Measurements from ENCODE around the gene PYY. TPM values are rescaled to one million over a fixed set of nuclear protein-coding genes. Genes with fewer than 3 reads are reported as not detected.

The PYY gene
- polyA plus RNA-seq, 1 donor from 2014 or later, result not detected

GRCh38 chr17:43932923-43933322 is 20.8 kb downstream of the PYY start:
- Histone ChIP-seq H3K9ac (ENCODE audit: low read length) (no peak overlapping the region), H3F3A (ENCODE audit: insufficient read depth, low read length, poor library complexity, severe bottlenecking) (no peaks in the 10 kb centered on the region), H3K79me2 (replicated peaks; ENCODE audit: insufficient read depth, low read length) (no peaks in the 10 kb centered on the region), H3K36me3 (ENCODE audit: insufficient read depth, low read length) (no peaks in the 10 kb centered on the region), H3K27me3 (ENCODE audit: insufficient read depth, low read depth, low read length) (peaks cover 8% of the 10 kb centered on the region), H3K4me3 (ENCODE audit: low read length) (no peak overlapping the region), H3K9me3 (ENCODE audit: low read length) (no peaks in the 10 kb centered on the region), H3K27ac (ENCODE audit: low read length) (no peak overlapping the region), H4K20me1 (ENCODE audit: insufficient read depth) (no peaks in the 10 kb centered on the region), H3K9me2 (ENCODE audit: insufficient read depth, low read length) (no peaks in the 10 kb centered on the region), H2AFZ (ENCODE audit: low read depth, low read length) (no peak overlapping the region), H3K4me2 (ENCODE audit: low read length) (no peak overlapping the region)
- TF ChIP-seq POLR2AphosphoS5 (IDR thresholded peaks at IDR 0.05) (no peak), EZH2 (IDR thresholded peaks at IDR 0.05; ENCODE audit: borderline replicate concordance, insufficient read depth, low read length, poor library complexity, severe bottlenecking) (no peak), EP300 (conservative IDR thresholded peaks at IDR 0.05; ENCODE audit: poor library complexity, severe bottlenecking) (no peak), REST (IDR thresholded peaks at IDR 0.05; ENCODE audit: borderline replicate concordance) (no peak), TAF1 (IDR thresholded peaks at IDR 0.05; ENCODE audit: low read depth) (no peak), RAD21 (conservative IDR thresholded peaks at IDR 0.05) (no peak), SMC3 (conservative IDR thresholded peaks at IDR 0.05; ENCODE audit: poor library complexity) (no peak), MXI1 (conservative IDR thresholded peaks at IDR 0.05; ENCODE audit: poor library complexity, severe bottlenecking) (no peak)
- TF ChIP-seq, protein P1, sequence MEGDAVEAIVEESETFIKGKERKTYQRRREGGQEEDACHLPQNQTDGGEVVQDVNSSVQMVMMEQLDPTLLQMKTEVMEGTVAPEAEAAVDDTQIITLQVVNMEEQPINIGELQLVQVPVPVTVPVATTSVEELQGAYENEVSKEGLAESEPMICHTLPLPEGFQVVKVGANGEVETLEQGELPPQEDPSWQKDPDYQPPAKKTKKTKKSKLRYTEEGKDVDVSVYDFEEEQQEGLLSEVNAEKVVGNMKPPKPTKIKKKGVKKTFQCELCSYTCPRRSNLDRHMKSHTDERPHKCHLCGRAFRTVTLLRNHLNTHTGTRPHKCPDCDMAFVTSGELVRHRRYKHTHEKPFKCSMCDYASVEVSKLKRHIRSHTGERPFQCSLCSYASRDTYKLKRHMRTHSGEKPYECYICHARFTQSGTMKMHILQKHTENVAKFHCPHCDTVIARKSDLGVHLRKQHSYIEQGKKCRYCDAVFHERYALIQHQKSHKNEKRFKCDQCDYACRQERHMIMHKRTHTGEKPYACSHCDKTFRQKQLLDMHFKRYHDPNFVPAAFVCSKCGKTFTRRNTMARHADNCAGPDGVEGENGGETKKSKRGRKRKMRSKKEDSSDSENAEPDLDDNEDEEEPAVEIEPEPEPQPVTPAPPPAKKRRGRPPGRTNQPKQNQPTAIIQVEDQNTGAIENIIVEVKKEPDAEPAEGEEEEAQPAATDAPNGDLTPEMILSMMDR (IDR thresholded peaks at IDR 0.05; ENCODE audit: poor library complexity, severe bottlenecking), result no peak

GRCh38 chr17:43932357-43932756 is 21.4 kb downstream of the PYY start:
- Histone ChIP-seq H3K9me3 (ENCODE audit: low read length) (no peaks in the 10 kb centered on the region), H3K4me2 (ENCODE audit: low read length) (no peak overlapping the region), H3K27me3 (ENCODE audit: insufficient read depth, low read depth, low read length) (peaks cover 11% of the 10 kb centered on the region), H2AFZ (ENCODE audit: low read depth, low read length) (no peak overlapping the region), H3K36me3 (ENCODE audit: insufficient read depth, low read length) (no peaks in the 10 kb centered on the region), H4K20me1 (ENCODE audit: insufficient read depth) (no peaks in the 10 kb centered on the region), H3K4me3 (ENCODE audit: low read length) (no peak overlapping the region), H3K9me2 (ENCODE audit: insufficient read depth, low read length) (no peaks in the 10 kb centered on the region), H3K27ac (ENCODE audit: low read length) (no peak overlapping the region), H3F3A (ENCODE audit: insufficient read depth, low read length, poor library complexity, severe bottlenecking) (no peaks in the 10 kb centered on the region), H3K9ac (ENCODE audit: low read length) (no peak overlapping the region), H3K79me2 (replicated peaks; ENCODE audit: insufficient read depth, low read length) (no peaks in the 10 kb centered on the region)
- TF ChIP-seq EZH2 (IDR thresholded peaks at IDR 0.05; ENCODE audit: borderline replicate concordance, insufficient read depth, low read length, poor library complexity, severe bottlenecking), result no peak
- no peak for TF ChIP-seq REST (IDR thresholded peaks at IDR 0.05; ENCODE audit: borderline replicate concordance)
- no peak for TF ChIP-seq MXI1 (conservative IDR thresholded peaks at IDR 0.05; ENCODE audit: poor library complexity, severe bottlenecking)
- no peak for TF ChIP-seq RAD21 (conservative IDR thresholded peaks at IDR 0.05)
- TF ChIP-seq EP300 (conservative IDR thresholded peaks at IDR 0.05; ENCODE audit: poor library complexity, severe bottlenecking), result no peak
- TF ChIP-seq, protein P1 (IDR thresholded peaks at IDR 0.05; ENCODE audit: poor library complexity, severe bottlenecking), result no peak
- TF ChIP-seq POLR2AphosphoS5 (IDR thresholded peaks at IDR 0.05), result no peak
- no peak for TF ChIP-seq TAF1 (IDR thresholded peaks at IDR 0.05; ENCODE audit: low read depth)
- TF ChIP-seq SMC3 (conservative IDR thresholded peaks at IDR 0.05; ENCODE audit: poor library complexity), result no peak

Measured in neural cell (in vitro differentiated cells).